HepG2 (cell line): ENCODE data around the gene VEZF1. TPM values are rescaled to one million over a fixed set of nuclear protein-coding genes. Genes with fewer than 3 reads are reported as not detected.

Source experiments
- BORCS8-MEF2B ChIP-seq: sonication (generic); formaldehyde crosslinking; IDR thresholded peaks from 2 replicates; pipeline ENCODE4 v1.8.0; 2022; ENCODE audit warnings: mild to moderate bottlenecking, missing genetic modification reagents
- HNRNPLL ChIP-seq: fragments of 200-400 bp; formaldehyde crosslinking; IDR thresholded peaks from 2 replicates; pipeline ENCODE4 v1.6.1; 2017; ENCODE audit warnings: mild to moderate bottlenecking, low read depth, low read length; ENCODE audit not compliant: poor library complexity, severe bottlenecking
- IRF2 ChIP-seq: IDR thresholded peaks from 2 replicates; pipeline ENCODE4 v1.6.1; 2018; ENCODE audit warnings: missing genetic modification reagents, missing compliant biosample characterization
- KLF16 ChIP-seq, 2 experiments: sonication (generic) in 1 of 2; formaldehyde crosslinking in 1 of 2; IDR thresholded peaks; 2 replicates each; pipeline versions ENCODE4 v1.6.1 to v1.8.0; 2016 to 2023; ENCODE audit warnings: missing genetic modification reagents in 2 of 2, missing compliant biosample characterization in 1 of 2
- MEIS1 ChIP-seq: sonication (generic); formaldehyde crosslinking; IDR thresholded peaks from 2 replicates; pipeline ENCODE4 v1.9.0; 2021; ENCODE audit warnings: mild to moderate bottlenecking, missing genetic modification reagents, moderate library complexity, borderline replicate concordance
- PAF1 ChIP-seq: IDR thresholded peaks from 2 replicates; pipeline ENCODE4 v1.6.1; 2016; ENCODE audit warnings: missing genetic modification reagents, missing compliant biosample characterization
- PITX1 ChIP-seq: sonication (generic); formaldehyde crosslinking; IDR thresholded peaks from 2 replicates; pipeline ENCODE4 v1.5.1; 2020; ENCODE audit warnings: mild to moderate bottlenecking, missing genetic modification reagents
- RCOR2 ChIP-seq: IDR thresholded peaks from 2 replicates; pipeline ENCODE4 v1.6.1; 2016; ENCODE audit warnings: missing biosample characterization, missing genetic modification reagents
- SOX13 ChIP-seq, 3 experiments: fragments of 450-650 bp in 1 of 3; sonication (generic) in 1 of 3; formaldehyde crosslinking in 1 of 3; IDR thresholded peaks in 2 of 3; conservative IDR thresholded peaks in 1 of 3; 2 replicates each; pipeline versions ENCODE4 v1.5.0 to v1.6.1; 2016 to 2020; ENCODE audit warnings: antibody characterized with exemption in 1 of 3, mild to moderate bottlenecking in 1 of 3, missing compliant biosample characterization in 1 of 3, missing genetic modification reagents in 1 of 3, moderate library complexity in 1 of 3
- ZFP36 ChIP-seq: fragments of 150-350 bp; IDR thresholded peaks from 2 replicates; pipeline ENCODE4 v1.6.1; 2018; ENCODE audit warnings: borderline replicate concordance, low read length, low read depth; ENCODE audit not compliant: partially characterized antibody
- ZFP36L2 ChIP-seq: sonication (generic); formaldehyde crosslinking; IDR thresholded peaks from 2 replicates; pipeline ENCODE4 v1.4.0; 2020; ENCODE audit warnings: missing genetic modification reagents
- ZFP90 ChIP-seq: sonication (generic); formaldehyde crosslinking; IDR thresholded peaks from 2 replicates; pipeline ENCODE4 v1.8.0; 2022; ENCODE audit warnings: missing genetic modification reagents, mild to moderate bottlenecking, inconsistent platforms, borderline replicate concordance
- ZNF256 ChIP-seq: sonication (generic); formaldehyde crosslinking; conservative IDR thresholded peaks from 2 replicates; pipeline ENCODE4 v1.4.0; 2020; ENCODE audit warnings: missing genetic modification reagents
- ZNF557 ChIP-seq: sonication (generic); formaldehyde crosslinking; IDR thresholded peaks from 2 replicates; pipeline ENCODE4 v1.4.0; 2020; ENCODE audit warnings: missing genetic modification reagents
- polyA plus RNA-seq, 8 experiments: library from polyadenylated mRNA; depleted of rRNA in 3 of 8; stranded (reverse) in 7 of 8; unstranded in 1 of 8; fragments of >200 nt; fragmentation: Illumina TruSeq in 4 of 8; extraction: Trizol in 4 of 8; gene quantifications; 2 replicates each; pipeline versions ENCODE4 v1.2.1 to v1.2.3, GENCODE V29; 2011 to 2016; ENCODE audit warnings: low read depth in 4 of 8, missing spikeins in 1 of 8, mixed read lengths in 1 of 8; ENCODE audit not compliant: insufficient read depth in 1 of 8
- total RNA-seq, 5 experiments: library from RNA; depleted of rRNA; stranded (reverse); fragments of >200 nt; fragmentation: Illumina TruSeq; extraction: Trizol; gene quantifications; 2 replicates each; pipeline ENCODE4 v1.2.3, GENCODE V29; 2016; ENCODE audit warnings: low read depth in 1 of 5
- TF ChIP-seq, protein P1 (sequence below): sonication (generic); formaldehyde crosslinking; conservative IDR thresholded peaks from 2 replicates; pipeline ENCODE4 v1.4.0; 2020; ENCODE audit warnings: missing genetic modification reagents
- TF ChIP-seq, protein P2 (sequence below): sonication (generic); formaldehyde crosslinking; IDR thresholded peaks from 2 replicates; pipeline ENCODE4 v1.5.0; 2020; ENCODE audit warnings: missing genetic modification reagents
- TF ChIP-seq, protein P3 (sequence below): IDR thresholded peaks from 2 replicates; pipeline ENCODE4 v1.6.1; 2016; ENCODE audit warnings: low read depth, borderline replicate concordance
- TF ChIP-seq, protein P4 (sequence below): sonication (generic); formaldehyde crosslinking; IDR thresholded peaks from 2 replicates; pipeline ENCODE4 v1.4.0; 2020; ENCODE audit warnings: missing genetic modification reagents, borderline replicate concordance
- TF ChIP-seq, protein P5 (sequence below): sonication (generic); formaldehyde crosslinking; IDR thresholded peaks from 2 replicates; pipeline ENCODE4 v1.9.0; 2021; ENCODE audit warnings: missing genetic modification reagents, mild to moderate bottlenecking, borderline replicate concordance

VEZF1 gene
- total and polyA plus RNA-seq, 2 of the 13 experiments (the other 11 are each of a cell fraction or from before 2014, with no cell fraction given), result 45.9 to 49.7 TPM

DNA sequence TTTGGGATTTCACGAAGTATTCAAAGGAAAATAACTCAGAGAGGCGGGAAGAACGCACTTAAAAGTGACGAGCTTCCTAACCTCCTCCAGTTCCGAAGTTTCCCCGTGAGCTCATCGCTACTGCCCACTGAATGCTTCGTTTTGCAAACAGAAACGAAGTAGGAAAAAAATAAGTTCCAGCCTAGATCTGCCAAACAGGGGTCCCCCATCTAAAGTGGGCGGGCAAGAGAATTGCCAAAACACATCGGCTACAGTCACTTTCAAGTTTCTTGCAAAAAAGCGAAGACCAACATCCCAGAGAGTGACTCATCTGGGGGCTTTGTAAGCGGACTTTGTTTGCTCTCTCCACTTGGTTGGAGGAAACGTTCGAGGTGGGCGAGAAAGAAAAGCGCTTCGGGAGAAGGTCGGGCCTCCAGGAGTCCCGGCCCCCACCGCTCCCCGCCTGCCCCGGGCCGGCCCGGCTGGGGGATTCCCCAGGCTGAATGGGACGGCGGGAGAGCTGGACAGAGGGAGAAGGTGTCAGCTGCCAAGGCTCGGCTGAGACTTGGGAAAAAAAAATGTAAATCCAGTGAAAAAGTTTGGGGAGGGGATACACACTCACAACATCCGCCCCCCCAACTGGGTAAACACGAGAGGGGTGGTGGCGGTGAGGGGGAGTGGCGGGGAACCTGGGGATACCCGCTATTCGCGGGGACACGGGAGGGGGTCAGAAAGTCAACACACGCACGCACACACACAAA is 1.0 kb downstream of the VEZF1 start (continued):
- TF ChIP-seq, protein P1, sequence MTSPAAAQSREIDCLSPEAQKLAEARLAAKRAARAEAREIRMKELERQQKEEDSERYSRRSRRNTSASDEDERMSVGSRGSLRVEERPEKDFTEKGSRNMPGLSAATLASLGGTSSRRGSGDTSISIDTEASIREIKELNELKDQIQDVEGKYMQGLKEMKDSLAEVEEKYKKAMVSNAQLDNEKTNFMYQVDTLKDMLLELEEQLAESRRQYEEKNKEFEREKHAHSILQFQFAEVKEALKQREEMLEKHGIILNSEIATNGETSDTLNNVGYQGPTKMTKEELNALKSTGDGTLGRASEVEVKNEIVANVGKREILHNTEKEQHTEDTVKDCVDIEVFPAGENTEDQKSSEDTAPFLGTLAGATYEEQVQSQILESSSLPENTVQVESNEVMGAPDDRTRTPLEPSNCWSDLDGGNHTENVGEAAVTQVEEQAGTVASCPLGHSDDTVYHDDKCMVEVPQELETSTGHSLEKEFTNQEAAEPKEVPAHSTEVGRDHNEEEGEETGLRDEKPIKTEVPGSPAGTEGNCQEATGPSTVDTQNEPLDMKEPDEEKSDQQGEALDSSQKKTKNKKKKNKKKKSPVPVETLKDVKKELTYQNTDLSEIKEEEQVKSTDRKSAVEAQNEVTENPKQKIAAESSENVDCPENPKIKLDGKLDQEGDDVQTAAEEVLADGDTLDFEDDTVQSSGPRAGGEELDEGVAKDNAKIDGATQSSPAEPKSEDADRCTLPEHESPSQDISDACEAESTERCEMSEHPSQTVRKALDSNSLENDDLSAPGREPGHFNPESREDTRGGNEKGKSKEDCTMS, result no peak
- no peak; the same call in 1 of the 2 replicates for TF ChIP-seq ZNF557 (CRISPR knock-in tag)
- no peak for TF ChIP-seq SOX13 (IDR thresholded peaks at IDR 0.05)
- TF ChIP-seq SOX13 (CRISPR knock-in tag; conservative IDR thresholded peaks at IDR 0.05 in 1 of 2, IDR thresholded peaks at IDR 0.05 in 1 of 2), result peak in 1 of 2 experiments; percentile 26; a peak in 1 of 4 replicates
- TF ChIP-seq BORCS8-MEF2B (CRISPR knock-in tag), result no peak
- TF ChIP-seq IRF2 (CRISPR knock-in tag), result no peak; the same call in 1 of the 2 replicates
- TF ChIP-seq RCOR2 (CRISPR knock-in tag), result 0 out of 2 replicates have a peak, but pooled peaks have one; percentile 23
- TF ChIP-seq, protein P2, sequence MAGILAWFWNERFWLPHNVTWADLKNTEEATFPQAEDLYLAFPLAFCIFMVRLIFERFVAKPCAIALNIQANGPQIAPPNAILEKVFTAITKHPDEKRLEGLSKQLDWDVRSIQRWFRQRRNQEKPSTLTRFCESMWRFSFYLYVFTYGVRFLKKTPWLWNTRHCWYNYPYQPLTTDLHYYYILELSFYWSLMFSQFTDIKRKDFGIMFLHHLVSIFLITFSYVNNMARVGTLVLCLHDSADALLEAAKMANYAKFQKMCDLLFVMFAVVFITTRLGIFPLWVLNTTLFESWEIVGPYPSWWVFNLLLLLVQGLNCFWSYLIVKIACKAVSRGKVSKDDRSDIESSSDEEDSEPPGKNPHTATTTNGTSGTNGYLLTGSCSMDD, result no peak
- TF ChIP-seq MEIS1 (CRISPR knock-in tag), result no peak
- TF ChIP-seq PAF1 (CRISPR knock-in tag), result no peak
- TF ChIP-seq, protein P3, sequence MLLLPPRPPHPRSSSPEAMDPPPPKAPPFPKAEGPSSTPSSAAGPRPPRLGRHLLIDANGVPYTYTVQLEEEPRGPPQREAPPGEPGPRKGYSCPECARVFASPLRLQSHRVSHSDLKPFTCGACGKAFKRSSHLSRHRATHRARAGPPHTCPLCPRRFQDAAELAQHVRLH (CRISPR knock-in tag), result no peak
- no peak for TF ChIP-seq ZFP36L2 (CRISPR knock-in tag)
- TF ChIP-seq HNRNPLL, result peak; percentile 27
- TF ChIP-seq PITX1 (CRISPR knock-in tag), result peak; percentile 36; the same call in 1 of the 2 replicates
- TF ChIP-seq ZNF256 (CRISPR knock-in tag), result no peak
- peak in 1 of 2 experiments; percentile 33; a peak in 2 of 4 replicates for TF ChIP-seq KLF16 (CRISPR knock-in tag; IDR thresholded peaks at IDR 0.05)
- TF ChIP-seq, protein P4, sequence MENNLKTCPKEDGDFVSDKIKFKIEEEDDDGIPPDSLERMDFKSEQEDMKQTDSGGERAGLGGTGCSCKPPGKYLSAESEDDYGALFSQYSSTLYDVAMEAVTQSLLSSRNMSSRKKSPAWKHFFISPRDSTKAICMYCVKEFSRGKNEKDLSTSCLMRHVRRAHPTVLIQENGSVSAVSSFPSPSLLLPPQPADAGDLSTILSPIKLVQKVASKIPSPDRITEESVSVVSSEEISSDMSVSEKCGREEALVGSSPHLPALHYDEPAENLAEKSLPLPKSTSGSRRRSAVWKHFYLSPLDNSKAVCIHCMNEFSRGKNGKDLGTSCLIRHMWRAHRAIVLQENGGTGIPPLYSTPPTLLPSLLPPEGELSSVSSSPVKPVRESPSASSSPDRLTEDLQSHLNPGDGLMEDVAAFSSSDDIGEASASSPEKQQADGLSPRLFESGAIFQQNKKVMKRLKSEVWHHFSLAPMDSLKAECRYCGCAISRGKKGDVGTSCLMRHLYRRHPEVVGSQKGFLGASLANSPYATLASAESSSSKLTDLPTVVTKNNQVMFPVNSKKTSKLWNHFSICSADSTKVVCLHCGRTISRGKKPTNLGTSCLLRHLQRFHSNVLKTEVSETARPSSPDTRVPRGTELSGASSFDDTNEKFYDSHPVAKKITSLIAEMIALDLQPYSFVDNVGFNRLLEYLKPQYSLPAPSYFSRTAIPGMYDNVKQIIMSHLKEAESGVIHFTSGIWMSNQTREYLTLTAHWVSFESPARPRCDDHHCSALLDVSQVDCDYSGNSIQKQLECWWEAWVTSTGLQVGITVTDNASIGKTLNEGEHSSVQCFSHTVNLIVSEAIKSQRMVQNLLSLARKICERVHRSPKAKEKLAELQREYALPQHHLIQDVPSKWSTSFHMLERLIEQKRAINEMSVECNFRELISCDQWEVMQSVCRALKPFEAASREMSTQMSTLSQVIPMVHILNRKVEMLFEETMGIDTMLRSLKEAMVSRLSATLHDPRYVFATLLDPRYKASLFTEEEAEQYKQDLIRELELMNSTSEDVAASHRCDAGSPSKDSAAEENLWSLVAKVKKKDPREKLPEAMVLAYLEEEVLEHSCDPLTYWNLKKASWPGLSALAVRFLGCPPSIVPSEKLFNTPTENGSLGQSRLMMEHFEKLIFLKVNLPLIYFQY, result no peak
- no peak for TF ChIP-seq ZFP90 (CRISPR knock-in tag)
- TF ChIP-seq ZFP36, result no peak
- TF ChIP-seq, protein P5, sequence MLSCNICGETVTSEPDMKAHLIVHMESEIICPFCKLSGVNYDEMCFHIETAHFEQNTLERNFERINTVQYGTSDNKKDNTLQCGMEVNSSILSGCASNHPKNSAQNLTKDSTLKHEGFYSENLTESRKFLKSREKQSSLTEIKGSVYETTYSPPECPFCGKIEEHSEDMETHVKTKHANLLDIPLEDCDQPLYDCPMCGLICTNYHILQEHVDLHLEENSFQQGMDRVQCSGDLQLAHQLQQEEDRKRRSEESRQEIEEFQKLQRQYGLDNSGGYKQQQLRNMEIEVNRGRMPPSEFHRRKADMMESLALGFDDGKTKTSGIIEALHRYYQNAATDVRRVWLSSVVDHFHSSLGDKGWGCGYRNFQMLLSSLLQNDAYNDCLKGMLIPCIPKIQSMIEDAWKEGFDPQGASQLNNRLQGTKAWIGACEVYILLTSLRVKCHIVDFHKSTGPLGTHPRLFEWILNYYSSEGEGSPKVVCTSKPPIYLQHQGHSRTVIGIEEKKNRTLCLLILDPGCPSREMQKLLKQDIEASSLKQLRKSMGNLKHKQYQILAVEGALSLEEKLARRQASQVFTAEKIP (CRISPR knock-in tag), result no peak
